Hematopoietic multipotent progenitor cell treated with erythropoietin and hydrocortisone succinate and interleukin-3 and kit ligand, for 15 days (in vitro differentiated cells): ENCODE results near the gene LYRM4.
A peak's percentile ranks its signal among the peaks of the same experiment; 100 is the strongest.

Experiments used
- DNase-seq: peaks from one replicate; pipeline ENCODE4 v3.0.0-alpha.2; 2015; ENCODE audit warnings: low spot score

LYRM4 gene

DNA sequence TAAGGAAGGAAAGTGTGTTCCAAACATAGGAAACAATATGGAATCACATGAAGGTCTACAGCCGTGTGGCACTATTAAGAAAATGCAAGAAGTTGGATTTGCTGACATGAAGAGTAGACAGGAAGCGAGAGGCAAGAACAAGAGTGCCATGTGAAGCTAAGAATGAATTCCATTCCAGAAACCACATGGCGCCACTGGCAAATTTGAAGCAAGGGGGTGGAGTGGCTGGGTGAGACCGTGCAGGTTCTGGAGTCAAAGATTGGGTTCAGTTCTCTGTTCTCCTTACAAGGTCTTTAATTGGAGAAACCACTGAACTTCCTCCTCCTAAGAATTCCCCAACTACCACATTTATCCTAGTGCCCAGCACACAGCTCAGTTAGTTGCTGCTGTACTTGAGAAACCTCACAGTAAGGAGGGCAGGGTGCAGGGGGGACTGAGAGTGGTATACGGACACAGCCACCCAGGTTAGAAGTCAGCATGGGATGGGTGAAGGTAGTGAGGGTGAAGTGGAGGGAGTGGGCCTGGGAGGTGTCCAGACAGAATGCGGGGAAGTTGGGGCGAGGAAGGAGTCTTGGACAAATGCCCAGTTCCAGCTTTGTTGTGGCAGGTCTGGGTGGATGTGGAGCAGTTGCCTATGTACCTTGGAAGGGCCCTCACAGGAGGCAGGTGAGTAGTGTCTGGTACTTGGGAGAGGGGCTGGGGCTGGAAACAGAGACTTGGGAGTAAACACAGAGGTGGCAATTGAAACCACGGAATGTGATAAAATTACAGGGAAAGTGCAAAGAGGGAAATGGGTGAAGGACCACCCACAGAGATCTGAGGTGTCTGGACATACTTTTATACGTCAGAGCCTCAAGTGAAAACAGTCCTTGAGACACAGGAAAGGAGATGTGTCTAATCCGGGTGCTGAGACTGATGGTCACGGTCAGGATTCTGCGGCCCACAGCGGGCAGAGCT, 14.3 kb downstream of the LYRM4 start:
- DNase-seq = no peak

DNA sequence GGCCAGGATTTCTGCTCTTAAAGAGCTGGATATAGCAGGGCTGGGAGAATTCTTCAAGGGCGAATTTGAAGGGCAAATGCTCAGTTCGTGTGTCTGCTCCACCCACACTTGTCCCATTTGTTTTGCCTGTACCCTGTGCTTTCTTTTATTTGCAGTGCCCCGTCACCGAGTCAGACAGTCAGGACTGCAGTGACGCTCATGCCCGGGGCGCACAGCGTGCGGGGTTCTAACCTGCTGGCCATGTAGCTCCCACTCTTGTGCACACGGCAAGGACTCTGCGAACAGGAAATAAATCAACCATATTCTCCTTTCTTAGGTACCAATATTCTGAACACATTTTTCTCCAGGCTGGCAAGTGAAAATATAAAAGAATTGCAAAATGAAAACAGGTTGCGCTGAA, 17.7 kb downstream of the LYRM4 start:
- DNase-seq = no peak

DNA sequence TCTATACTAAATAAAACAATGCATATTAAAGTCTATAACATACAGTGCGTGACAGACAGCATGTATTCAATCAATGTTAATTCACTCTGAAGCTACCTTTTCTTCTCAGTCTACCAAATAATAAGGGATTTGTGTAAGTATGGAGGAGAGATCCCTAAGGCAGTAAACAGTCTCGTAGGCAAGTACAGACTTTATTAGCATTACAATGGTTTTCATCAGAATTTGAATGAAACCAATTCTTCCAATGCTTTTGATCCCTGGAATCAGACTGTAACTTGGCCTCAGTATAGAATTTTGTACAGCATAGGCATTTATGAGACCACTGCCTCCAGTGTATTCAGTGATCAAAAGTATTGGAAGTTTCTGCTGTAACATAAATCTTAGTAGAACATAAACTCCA, 19.5 kb downstream of the LYRM4 start:
- DNase-seq = no peak

DNA sequence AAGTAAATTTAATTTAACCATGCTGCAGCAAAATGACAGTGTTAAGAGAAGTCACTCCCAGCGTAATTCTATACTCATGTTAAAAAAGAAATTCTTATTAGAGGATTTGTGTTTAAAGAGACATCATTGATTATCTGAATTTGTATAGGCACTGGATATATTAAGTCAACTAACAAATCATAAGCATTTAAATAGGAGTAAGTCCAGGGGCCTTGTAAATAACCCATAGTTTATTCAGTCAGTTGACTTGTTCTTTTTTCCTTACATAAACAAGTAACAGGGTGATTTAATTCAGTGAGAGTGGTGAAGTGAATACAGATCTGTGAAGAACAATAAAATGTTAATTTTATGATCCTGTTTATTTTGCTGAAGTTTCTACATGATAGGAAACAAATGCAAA, 22.4 kb downstream of the LYRM4 start:
- no peak for DNase-seq

DNA sequence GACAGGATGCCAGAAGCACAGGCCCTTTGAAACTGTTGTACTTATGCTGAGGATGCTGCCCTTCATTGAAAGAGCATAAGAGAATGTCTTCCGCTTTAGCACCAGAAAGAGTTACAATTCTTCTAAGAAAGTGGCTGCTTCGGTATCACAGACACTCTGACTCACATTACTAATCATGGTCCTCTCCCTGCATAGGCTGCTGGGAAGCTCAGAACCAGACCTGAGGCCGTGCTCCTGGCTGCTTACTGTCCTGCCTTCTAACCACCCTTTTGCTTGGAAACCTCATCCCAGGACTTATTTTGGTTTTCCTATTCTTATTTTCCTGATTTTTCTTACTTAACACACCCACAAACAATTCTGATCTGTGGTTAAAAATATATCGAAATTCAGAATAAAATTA, 22.9 kb downstream of the LYRM4 start:
- no peak for DNase-seq

DNA sequence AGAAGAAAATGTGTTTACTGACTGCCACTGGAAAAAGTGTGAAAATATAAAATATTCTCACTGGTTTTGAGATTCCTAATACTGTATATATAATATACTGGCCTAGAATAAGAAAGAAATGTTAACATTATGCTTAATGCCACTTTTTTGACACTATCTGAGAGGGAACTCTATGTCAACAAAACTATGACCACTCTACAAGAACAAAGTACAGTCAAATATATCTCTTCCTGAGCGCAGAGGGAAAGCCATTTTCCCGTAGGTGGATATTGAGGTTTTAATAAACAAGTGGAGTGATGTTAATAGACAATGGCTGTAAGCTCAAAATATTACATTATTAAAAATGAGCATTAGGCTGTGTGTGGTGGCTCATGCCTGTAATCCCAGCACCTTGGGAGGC, 24.9 kb downstream of the LYRM4 start:
- no peak for DNase-seq

DNA sequence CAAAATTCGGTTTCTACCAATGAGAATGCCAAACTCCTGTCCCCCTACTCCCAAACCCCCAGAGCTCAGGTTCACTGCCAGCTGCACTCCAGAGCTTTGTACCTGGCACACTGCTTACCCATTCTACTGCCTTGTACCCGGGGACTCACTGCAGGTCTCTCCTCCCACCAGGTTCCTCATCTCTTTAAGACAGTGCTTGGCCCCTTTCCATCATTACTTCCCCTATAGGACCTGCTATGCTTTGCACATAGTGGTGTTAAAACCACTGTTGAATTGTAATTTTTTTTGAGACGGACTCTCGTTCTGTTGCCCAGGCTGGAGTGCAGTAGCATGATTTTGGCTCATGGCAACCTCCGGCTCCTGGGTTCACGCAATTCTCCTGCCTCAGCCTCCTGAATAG, 25.9 kb downstream of the LYRM4 start:
- DNase-seq = no peak

DNA sequence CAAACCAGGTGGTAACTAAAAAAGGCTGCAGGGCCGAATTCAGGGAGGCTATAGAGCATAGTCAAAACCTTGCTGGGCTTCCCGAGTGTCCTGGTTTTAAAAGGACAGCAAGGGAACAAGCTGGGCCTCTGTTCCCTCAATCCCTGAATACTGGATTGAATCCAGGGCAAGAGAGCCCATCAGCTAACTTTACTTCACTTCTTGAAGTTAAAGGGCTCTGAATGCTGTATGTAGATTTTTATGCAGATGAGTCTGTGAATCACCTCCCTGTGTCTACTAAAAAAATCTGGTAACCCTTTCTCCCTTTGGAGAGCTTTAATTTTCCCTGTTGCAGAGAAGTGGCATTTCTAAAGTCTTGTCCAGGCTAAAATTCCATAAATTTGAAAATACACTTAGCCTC, 29.5 kb downstream of the LYRM4 start:
- no peak for DNase-seq

DNA sequence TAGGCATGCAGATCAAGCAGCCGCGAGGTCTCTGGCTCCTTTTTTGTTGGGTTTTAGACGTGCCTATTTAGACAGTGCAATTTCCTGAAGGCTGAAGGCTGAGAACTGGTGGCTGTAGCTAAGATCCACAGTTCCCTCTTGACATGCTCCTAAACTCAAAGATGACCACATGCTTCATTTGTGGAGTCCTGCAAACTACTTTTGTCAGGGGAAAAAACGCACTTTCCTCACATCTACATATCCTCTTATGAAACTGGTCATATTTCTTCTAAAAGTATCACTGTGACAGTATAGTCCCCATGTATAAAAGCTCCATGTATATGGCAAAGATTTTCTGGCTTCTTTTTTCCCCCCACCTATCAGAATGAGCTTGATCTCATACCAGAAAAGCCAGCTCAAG, 30.7 kb downstream of the LYRM4 start:
- no peak for DNase-seq

DNA sequence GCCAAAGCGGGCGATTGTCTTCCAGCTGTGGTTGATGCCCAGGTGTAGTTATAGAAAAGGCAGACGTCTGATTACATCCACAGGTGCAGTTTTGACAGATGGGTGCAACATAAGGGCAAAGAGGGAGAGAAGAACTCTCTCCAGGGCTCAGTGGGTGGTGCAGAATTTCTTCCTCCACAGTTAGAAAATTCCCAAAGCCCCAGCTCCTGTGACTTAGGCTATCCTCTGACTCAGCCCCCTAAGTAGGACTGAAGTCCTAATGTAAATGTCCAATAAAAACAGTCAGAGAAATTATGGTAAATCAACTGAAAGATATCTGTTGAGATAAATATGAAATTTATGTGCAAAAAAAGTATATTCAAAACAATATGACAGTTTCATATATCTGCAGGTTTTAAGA, 31.4 kb downstream of the LYRM4 start:
- no peak for DNase-seq

DNA sequence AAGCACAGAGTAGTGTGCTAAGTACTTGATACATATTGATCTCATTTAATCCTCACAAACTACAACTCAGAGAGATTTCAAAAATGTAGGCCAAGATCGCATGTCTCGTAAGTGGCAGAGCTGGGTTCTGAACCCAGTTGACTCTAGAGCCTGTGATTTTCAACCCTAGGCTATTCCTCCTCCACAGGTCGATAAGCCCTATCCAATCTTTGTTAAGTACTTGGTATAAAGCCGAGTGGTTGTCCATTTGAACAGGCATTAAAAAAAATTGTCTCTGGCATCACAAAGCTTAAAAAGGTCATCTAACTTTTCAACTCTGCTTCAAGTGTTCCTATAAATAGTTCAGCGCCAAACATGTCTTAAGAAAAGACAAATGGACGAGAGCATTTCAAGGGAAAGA, 37.4 kb downstream of the LYRM4 start:
- DNase-seq = no peak

DNA sequence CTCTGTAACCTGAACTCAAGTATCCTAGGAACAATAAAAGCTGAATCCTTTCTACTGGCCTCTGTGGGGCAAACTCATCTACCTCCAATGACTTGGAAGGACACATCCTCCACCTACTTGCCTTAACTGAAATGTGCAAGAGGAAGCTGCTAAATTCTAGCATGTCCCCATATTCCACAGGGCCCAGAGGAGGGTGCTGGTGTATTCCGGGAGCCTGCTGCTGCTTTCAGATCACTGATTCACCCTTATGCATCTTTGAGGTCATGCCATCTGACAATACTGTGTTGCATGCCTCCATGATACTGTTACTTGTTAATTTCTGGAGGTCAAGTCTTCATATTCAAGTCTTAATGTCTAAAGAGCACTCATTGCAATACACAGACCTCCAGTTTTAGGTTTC, 40.3 kb downstream of the LYRM4 start:
- no peak for DNase-seq

DNA sequence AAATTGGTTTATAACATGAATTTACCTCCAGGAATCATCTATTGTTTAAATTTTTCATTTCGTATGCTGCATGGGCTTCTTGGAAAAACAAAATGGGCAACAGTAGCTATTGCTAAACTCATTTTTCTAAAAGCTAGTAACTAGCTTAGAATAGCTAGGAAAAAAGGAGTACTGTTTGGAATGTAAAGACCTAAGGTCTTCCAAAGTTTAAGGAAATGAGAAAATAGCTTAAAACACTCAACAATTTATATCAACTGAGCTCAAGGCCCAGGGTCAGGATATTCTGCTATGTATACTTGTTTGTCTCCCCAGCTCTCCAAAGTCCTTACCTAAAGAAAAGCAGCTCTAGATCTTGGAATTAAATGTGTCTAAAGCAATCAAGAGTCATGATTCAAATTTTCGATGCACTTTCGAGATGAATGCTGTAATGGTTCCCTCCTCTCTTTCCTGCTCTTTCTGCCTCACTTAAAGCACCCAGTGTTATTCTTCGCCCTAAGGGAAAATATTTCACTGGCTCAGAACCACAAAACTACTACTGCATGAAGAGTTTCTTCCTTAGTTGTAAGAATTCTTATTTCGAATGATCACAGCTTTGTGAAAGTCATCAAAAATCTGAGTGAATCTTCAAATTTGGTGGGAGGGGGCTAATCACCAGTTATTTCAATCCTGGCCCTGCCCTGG, 41.6 kb downstream of the LYRM4 start:
- no peak for DNase-seq

DNA sequence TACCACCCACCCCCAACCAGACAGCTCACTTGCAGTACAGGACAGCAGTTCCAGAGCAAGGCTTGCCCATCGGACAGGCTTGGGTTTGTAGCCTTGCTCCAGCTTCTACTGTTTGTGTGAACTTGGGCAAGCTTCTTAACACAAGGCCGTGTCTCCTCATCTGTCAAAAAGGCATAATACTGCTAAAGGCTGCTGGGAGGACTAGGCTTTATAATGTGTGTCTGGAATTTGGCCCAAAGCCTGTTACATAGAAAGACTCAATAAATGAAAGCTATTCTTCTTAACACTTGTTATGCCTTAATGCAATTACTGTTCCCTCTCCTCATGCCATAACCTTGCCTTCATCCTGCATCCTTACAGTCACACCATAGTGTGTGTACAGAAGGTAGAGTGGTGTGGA, 43.4 kb downstream of the LYRM4 start:
- no peak for DNase-seq

DNA sequence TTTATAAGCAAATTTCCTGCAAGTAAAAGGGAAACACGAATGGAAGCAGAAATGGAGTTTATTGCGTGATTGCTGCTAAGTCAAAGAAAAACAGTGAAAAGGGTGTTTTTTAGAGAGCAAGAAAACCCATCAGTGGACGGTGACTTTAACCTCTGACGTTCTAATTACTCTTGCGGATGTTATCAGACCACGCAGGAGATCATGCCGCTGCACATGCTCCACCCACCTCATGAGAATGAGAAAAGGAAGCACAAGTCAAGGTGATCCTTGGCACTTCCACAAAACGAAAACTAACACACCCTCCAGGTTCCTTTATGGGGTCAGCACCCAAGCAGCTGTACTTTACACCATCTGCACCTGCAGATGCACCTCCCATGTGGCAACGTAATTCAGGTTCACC, 45.0 kb downstream of the LYRM4 start:
- no peak for DNase-seq

DNA sequence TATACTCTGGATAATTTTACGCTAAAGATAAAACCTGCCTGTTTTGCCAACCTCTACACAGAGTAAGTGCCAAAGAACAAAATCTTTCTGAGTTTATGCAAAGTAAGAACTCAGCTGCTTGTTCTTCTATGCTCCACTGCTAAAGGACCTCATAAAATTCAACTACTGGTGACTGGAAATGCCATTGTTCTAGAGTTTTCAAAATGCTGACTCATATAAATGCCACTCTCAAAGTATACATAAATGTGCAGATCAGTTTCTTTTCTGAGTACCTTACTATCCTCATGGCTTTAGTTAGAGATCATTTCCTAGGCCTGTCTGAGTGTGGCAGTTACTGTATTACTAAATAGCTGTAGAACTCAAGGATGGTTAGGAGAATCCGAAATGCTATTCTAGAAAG, 45.6 kb downstream of the LYRM4 start:
- DNase-seq = no peak

DNA sequence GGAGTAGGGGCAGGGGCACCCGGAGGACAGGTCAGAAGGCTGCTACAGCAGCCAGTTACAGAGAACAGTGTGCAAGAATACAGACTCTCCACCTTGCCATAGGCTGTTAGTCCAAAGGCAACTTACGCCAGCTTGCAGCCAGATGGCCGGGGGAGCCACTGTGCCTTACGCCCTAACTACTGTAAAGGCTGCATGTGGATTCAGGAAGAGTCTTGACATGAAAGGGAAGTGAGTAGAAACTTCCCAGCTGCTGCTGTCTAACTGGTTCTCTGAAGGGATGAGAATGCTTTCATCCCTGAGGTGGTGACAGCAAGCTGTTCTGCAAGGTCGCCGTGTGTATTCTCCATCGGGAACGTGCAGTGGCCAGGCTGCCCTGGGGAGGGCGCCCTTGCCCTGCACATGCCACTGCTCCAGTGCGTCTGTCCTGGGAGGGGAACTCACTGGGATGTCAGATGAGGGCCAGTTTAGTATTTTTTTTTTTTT, 46.1 kb downstream of the LYRM4 start:
- DNase-seq = peak; percentile 13

DNA sequence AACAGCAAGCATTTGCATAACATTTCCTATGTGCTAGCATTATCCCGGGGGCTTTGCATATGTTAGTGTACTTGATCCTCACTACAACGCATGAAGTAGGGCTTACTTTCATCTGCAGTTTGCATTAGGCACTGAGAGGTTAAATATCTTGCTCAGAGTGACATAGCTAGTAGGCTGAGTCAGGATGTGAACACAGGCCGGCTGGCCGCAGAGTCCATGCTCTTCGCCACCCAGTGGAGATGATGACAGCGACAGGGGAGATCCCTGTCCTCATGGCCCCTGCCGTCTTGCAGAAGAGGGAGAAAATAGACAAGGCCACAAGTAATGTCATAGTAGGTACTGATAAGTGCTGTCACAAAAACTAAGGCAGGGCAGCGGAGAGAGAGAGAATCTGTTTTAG, 46.9 kb downstream of the LYRM4 start:
- DNase-seq = no peak

DNA sequence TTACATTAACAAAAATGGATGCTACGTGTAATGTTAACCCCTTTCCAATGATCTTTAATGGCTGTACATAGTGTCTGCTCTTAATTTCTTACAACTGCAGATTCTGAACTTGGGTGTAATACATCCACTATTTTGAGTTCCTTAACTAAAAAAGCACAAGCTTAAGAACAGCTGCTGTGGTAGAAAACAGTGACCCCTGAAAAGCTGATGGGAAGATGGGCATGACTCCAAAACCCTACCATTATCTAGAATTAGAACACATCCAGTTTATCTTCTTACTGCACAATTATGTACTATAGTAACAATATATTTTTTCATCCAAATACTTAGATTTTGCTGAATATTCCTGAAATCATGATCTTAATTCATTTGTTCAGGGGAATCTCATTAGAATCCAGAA, 49.3 kb downstream of the LYRM4 start:
- no peak for DNase-seq

DNA sequence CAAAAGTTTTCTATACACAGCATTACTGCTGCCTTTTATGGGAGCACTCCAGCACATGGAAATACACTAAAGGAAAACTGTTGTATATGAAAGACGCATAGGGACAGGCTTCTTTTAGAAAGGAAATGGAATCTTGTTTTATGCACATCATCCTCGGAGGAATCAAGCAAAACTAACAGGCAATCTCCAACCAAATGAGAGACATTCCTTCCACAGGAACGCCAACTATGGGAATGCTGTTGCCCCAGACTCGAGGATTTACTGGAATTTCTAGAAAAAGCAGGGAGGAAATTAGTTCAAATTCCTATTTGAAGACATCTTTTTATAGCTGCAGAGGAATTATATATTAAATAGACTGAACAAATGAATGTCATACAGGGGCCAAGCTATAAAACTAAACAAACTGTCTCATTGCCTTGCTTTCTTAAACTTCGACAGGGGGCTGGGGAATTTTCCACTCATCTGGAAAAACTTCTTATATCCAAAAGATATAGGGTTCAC, 52.2 kb downstream of the LYRM4 start:
- DNase-seq = no peak

DNA sequence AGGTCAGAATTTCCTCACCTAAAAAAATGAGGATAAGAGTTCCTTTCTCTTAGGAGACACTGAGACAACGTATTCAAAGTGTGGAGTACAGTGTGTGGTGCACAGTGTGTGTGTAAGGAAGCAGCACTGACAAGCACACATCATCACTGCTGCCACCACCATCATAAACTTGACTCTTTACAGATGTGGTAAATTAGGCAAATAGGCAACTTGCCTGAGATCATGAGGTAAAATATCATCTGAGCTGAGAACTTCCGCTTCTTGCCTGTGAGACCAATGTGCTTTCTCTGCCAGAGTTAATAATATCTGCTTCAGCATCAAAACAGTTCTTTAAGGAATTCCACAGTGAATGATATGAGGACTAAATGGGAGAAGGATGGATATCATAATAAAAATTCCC, 52.7 kb downstream of the LYRM4 start:
- DNase-seq = no peak

DNA sequence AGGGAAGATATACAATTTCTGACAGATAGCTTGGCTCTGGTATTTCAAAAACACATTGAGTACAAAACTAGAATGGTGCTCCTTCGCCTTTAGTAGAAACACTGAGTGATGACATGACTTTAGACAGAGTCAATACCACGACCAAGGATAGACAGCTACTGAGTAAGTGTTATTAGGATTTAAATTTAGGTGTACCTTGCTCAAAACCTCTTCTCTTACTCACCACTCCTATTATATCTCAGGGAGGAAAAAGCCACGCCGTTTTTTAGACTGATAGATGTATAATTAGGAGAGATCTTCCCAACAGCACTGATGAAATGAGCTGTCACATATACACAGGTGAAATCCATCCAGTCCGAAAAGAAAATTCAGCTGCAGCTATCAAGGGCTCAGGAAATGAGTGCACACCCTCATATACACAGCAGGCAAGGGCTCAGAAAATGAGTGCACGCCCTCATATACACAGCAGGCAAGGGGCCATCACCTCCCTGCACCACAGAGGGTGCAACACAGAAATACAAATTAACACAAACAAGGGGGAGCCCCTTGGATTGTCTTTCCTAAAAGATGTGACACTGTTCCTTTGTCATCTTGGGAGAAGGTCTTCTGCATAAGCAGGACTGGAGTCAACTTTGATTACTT, 53.7 kb downstream of the LYRM4 start:
- DNase-seq = no peak
